Measurements from ENCODE around the gene HSPB8. TPM values are rescaled to one million over a fixed set of nuclear protein-coding genes. Genes with fewer than 3 reads are reported as not detected.
A peak's percentile ranks its signal among the peaks of the same experiment; 100 is the strongest.

HSPB8 gene
- total and polyA plus RNA-seq, 7 donors, result 2.1 to 485 (median 311) TPM

GRCh38 chr12:119229205-119229604, 50.5 kb downstream of the HSPB8 start:
- TF ChIP-seq, protein P1, sequence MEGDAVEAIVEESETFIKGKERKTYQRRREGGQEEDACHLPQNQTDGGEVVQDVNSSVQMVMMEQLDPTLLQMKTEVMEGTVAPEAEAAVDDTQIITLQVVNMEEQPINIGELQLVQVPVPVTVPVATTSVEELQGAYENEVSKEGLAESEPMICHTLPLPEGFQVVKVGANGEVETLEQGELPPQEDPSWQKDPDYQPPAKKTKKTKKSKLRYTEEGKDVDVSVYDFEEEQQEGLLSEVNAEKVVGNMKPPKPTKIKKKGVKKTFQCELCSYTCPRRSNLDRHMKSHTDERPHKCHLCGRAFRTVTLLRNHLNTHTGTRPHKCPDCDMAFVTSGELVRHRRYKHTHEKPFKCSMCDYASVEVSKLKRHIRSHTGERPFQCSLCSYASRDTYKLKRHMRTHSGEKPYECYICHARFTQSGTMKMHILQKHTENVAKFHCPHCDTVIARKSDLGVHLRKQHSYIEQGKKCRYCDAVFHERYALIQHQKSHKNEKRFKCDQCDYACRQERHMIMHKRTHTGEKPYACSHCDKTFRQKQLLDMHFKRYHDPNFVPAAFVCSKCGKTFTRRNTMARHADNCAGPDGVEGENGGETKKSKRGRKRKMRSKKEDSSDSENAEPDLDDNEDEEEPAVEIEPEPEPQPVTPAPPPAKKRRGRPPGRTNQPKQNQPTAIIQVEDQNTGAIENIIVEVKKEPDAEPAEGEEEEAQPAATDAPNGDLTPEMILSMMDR (IDR thresholded peaks at IDR 0.05), result no peak
- no peak for TF ChIP-seq POLR2AphosphoS5 (IDR thresholded peaks at IDR 0.05)
- TF ChIP-seq POLR2A (IDR thresholded peaks at IDR 0.05), result no peak
- no peak for TF ChIP-seq EP300 (IDR thresholded peaks at IDR 0.05)
- no peaks in the 10 kb centered on the region for H3K36me3 ChIP-seq
- no peaks in the 10 kb centered on the region for H3K4me1 ChIP-seq
- WGBS, 2 donors, result 86 to 91% methylated on average over 2 of the region's 2 CpGs
- H3K4me3 ChIP-seq, result no peak overlapping the region
- intact Hi-C loops (cut with DNase I), result loop anchor here (5.0 kb wide), 1 partner anchor 68 kb away; no protein-coding TSS in a partner anchor
- H3K27me3 ChIP-seq, result no peaks in the 10 kb centered on the region
- no peaks in the 10 kb centered on the region for H3K9me3 ChIP-seq
- DNase-seq, result no peak
- no peak overlapping the region for H3K27ac ChIP-seq

DNA sequence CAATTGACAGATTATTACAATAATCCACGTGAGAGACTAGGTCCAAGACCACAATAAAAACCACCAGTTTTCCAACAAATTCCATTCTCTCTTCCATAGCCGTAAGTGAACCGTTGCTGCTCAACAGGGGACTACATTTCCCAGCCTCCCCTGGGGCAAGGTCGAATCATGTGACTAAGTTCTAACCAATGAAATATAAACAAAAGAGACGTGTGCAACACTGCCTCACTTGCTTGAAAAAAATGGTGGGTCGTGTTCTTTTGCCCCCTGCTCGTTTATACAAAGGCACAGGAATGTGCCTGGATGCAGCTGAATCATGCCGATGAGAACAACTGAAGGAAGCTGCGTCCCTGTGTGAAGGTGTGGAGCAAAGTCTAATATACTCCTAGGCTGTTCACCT, 51.1 kb downstream of the HSPB8 start:
- H3K27me3 ChIP-seq, result no peaks in the 10 kb centered on the region
- H3K36me3 ChIP-seq, result no peaks in the 10 kb centered on the region
- 25 to 41% methylated on average over 9 of the region's 9 CpGs for WGBS, 2 donors
- no peaks in the 10 kb centered on the region for H3K9me3 ChIP-seq
- intact Hi-C loops (cut with DNase I), result loop anchor here (5.0 to 10.0 kb wide), 2 partner anchors 67 to 115 kb away; no protein-coding TSS in a partner anchor
- no peak for DNase-seq
- H3K4me3 ChIP-seq, result peak overlapping the region in 2 of 4 donors; percentile 14 to 26
- TF ChIP-seq POLR2AphosphoS5 (IDR thresholded peaks at IDR 0.05) (no peak), EP300 (IDR thresholded peaks at IDR 0.05) (no peak), POLR2A (IDR thresholded peaks at IDR 0.05) (no peak)
- TF ChIP-seq, protein P1 (IDR thresholded peaks at IDR 0.05), result no peak
- H3K4me1 ChIP-seq, result no peaks in the 10 kb centered on the region
- H3K27ac ChIP-seq, result no peak overlapping the region

GRCh38 chr12:119230807-119231206, 52.1 kb downstream of the HSPB8 start:
- H3K4me3 ChIP-seq, result no peak overlapping the region
- H3K9me3 ChIP-seq, result no peaks in the 10 kb centered on the region
- whole genome bisulfite sequencing, 2 donors, result 46 to 78% methylated on average over 5 of the region's 5 CpGs
- no peak for TF ChIP-seq POLR2A (IDR thresholded peaks at IDR 0.05)
- TF ChIP-seq, protein P1 (IDR thresholded peaks at IDR 0.05), result no peak
- TF ChIP-seq POLR2AphosphoS5 (IDR thresholded peaks at IDR 0.05), result no peak
- no peak for TF ChIP-seq EP300 (IDR thresholded peaks at IDR 0.05)
- no peaks in the 10 kb centered on the region for H3K36me3 ChIP-seq
- H3K27me3 ChIP-seq, result no peaks in the 10 kb centered on the region
- no peaks in the 10 kb centered on the region for H3K4me1 ChIP-seq
- H3K27ac ChIP-seq, result no peak overlapping the region
- intact Hi-C loops (cut with DNase I), result loop anchor here (10.0 kb wide), 1 partner anchor 116 kb away; no protein-coding TSS in a partner anchor
- DNase-seq, result no peak

GRCh38 chr12:119231774-119232173, 53.0 kb downstream of the HSPB8 start:
- DNase-seq, result no peak
- Histone ChIP-seq H3K27ac (no peak overlapping the region), H3K36me3 (no peaks in the 10 kb centered on the region), H3K9me3 (no peaks in the 10 kb centered on the region), H3K27me3 (no peaks in the 10 kb centered on the region), H3K4me1 (peaks cover 0 to 6% (median 0%) of the 10 kb centered on the region in 4 donors), H3K4me3 (no peak overlapping the region)
- WGBS, 2 donors, result 64 to 71% methylated on average over 4 of the region's 4 CpGs
- TF ChIP-seq POLR2A (IDR thresholded peaks at IDR 0.05), result no peak
- TF ChIP-seq EP300 (IDR thresholded peaks at IDR 0.05), result no peak
- TF ChIP-seq, protein P1 (IDR thresholded peaks at IDR 0.05), result no peak
- no peak for TF ChIP-seq POLR2AphosphoS5 (IDR thresholded peaks at IDR 0.05)
- intact Hi-C loops (cut with DNase I), result loop anchor here (10.0 kb wide), 1 partner anchor 117 kb away; no protein-coding TSS in a partner anchor

All from sigmoid colon (tissue), 7 donors.